Measurements from ENCODE around the gene BCDIN3D.

Gene BCDIN3D

GRCh38 chr12:49803693-49804450, 39.0 kb downstream of the BCDIN3D start:
- Mint-ChIP-seq H3K4me1 (no peaks in the 10 kb centered on the region), H3K27ac (no peak overlapping the region), H3K27me3 (no peaks in the 10 kb centered on the region), H3K4me3 (no peak overlapping the region), H3K9me3 (no peaks in the 10 kb centered on the region)
- no peak for DNase-seq
- ATAC-seq: no peak

GRCh38 chr12:49801141-49802063, 41.5 kb downstream of the BCDIN3D start:
- no peak overlapping the region for H3K4me3 Mint-ChIP-seq
- H3K27me3 Mint-ChIP-seq: no peaks in the 10 kb centered on the region
- H3K4me1 Mint-ChIP-seq: no peaks in the 10 kb centered on the region
- DNase-seq (no peak), ATAC-seq (no peak)
- no peaks in the 10 kb centered on the region for H3K9me3 Mint-ChIP-seq
- H3K27ac Mint-ChIP-seq: peak overlapping the region in 1 of 2 donors; percentile 63

GRCh38 chr12:49800421-49801140, 42.3 kb downstream of the BCDIN3D start:
- ATAC-seq (no peak), DNase-seq (no peak)
- Mint-ChIP-seq H3K9me3 (no peaks in the 10 kb centered on the region), H3K4me3 (no peak overlapping the region), H3K27ac (peak overlapping the region in 1 of 2 donors; percentile 36), H3K4me1 (no peaks in the 10 kb centered on the region), H3K27me3 (no peaks in the 10 kb centered on the region)

GRCh38 chr12:49798934-49799333, 44.0 kb downstream of the BCDIN3D start:
- Mint-ChIP-seq H3K4me3 (no peak overlapping the region), H3K4me1 (no peaks in the 10 kb centered on the region), H3K27ac (no peak overlapping the region), H3K9me3 (no peaks in the 10 kb centered on the region), H3K27me3 (no peaks in the 10 kb centered on the region)
- DNase-seq: no peak
- ATAC-seq: no peak

- Mint-ChIP-seq H3K27ac (no peak overlapping the region), H3K27me3 (no peaks in the 10 kb centered on the region), H3K4me1 (no peaks in the 10 kb centered on the region), H3K9me3 (no peaks in the 10 kb centered on the region), H3K4me3 (no peak overlapping the region)
- DNase-seq: no peak
- no peak for ATAC-seq
Measured at GRCh38 chr12:49798248-49798647, 44.7 kb downstream of the BCDIN3D start.

- Mint-ChIP-seq H3K4me1 (no peaks in the 10 kb centered on the region), H3K9me3 (no peaks in the 10 kb centered on the region), H3K27ac (peak overlapping the region in 1 of 2 donors; percentile 75), H3K4me3 (no peak overlapping the region), H3K27me3 (no peaks in the 10 kb centered on the region)
- ATAC-seq (no peak), DNase-seq (no peak)
Measured at GRCh38 chr12:49797449-49797776, 45.5 kb downstream of the BCDIN3D start.

- Mint-ChIP-seq H3K27ac (no peak overlapping the region), H3K27me3 (no peaks in the 10 kb centered on the region), H3K9me3 (no peaks in the 10 kb centered on the region), H3K4me3 (no peak overlapping the region), H3K4me1 (no peaks in the 10 kb centered on the region)
- no peak for ATAC-seq
- no peak for DNase-seq
Measured at GRCh38 chr12:49796606-49797448, 46.1 kb downstream of the BCDIN3D start.

- H3K4me1 Mint-ChIP-seq: no peaks in the 10 kb centered on the region
- ATAC-seq: no peak
- H3K9me3 Mint-ChIP-seq: no peaks in the 10 kb centered on the region
- H3K27me3 Mint-ChIP-seq: no peaks in the 10 kb centered on the region
- DNase-seq: no peak
- H3K4me3 Mint-ChIP-seq: no peak overlapping the region
- H3K27ac Mint-ChIP-seq: no peak overlapping the region
Measured at GRCh38 chr12:49796155-49796554, 46.8 kb downstream of the BCDIN3D start.

GRCh38 chr12:49795654-49796105, 47.2 kb downstream of the BCDIN3D start:
- H3K4me1 Mint-ChIP-seq: no peaks in the 10 kb centered on the region
- no peaks in the 10 kb centered on the region for H3K9me3 Mint-ChIP-seq
- H3K27ac Mint-ChIP-seq: no peak overlapping the region
- H3K4me3 Mint-ChIP-seq: no peak overlapping the region
- ATAC-seq: no peak
- H3K27me3 Mint-ChIP-seq: no peaks in the 10 kb centered on the region
- no peak for DNase-seq

GRCh38 chr12:49794811-49795653, 47.9 kb downstream of the BCDIN3D start:
- DNase-seq (no peak), ATAC-seq (no peak)
- H3K4me3 Mint-ChIP-seq: no peak overlapping the region
- no peaks in the 10 kb centered on the region for H3K9me3 Mint-ChIP-seq
- peak overlapping the region; percentile 46 to 49 for H3K27ac Mint-ChIP-seq
- no peaks in the 10 kb centered on the region for H3K27me3 Mint-ChIP-seq
- H3K4me1 Mint-ChIP-seq: no peaks in the 10 kb centered on the region

- Mint-ChIP-seq H3K9me3 (no peaks in the 10 kb centered on the region), H3K27ac (no peak overlapping the region), H3K4me3 (no peak overlapping the region), H3K27me3 (no peaks in the 10 kb centered on the region), H3K4me1 (no peaks in the 10 kb centered on the region)
- DNase-seq: no peak
- ATAC-seq: no peak
Measured at GRCh38 chr12:49794021-49794420, 48.9 kb downstream of the BCDIN3D start.

GRCh38 chr12:49793620-49794019, 49.3 kb downstream of the BCDIN3D start:
- H3K27ac Mint-ChIP-seq: no peak overlapping the region
- H3K4me1 Mint-ChIP-seq: no peaks in the 10 kb centered on the region
- no peak overlapping the region for H3K4me3 Mint-ChIP-seq
- H3K9me3 Mint-ChIP-seq: no peaks in the 10 kb centered on the region
- ATAC-seq (no peak), DNase-seq (no peak)
- H3K27me3 Mint-ChIP-seq: no peaks in the 10 kb centered on the region

GRCh38 chr12:49792976-49793580, 49.8 kb downstream of the BCDIN3D start:
- ATAC-seq (no peak), DNase-seq (no peak)
- Mint-ChIP-seq H3K9me3 (no peaks in the 10 kb centered on the region), H3K27ac (no peak overlapping the region), H3K4me3 (no peak overlapping the region), H3K27me3 (no peaks in the 10 kb centered on the region), H3K4me1 (no peaks in the 10 kb centered on the region)
